Gastroesophageal sphincter (tissue), 4 donors: ENCODE measurements around the gene BCL2L11. TPM values are rescaled to one million over a fixed set of nuclear protein-coding genes. Genes with fewer than 3 reads are reported as not detected.

ENCODE experiments used
- ATAC-seq: fragments of 150-250 bp; one replicate; pipeline ENCODE4 v1.9.1; 2016; ENCODE audit warnings: mild to moderate bottlenecking, moderate library complexity
- H3K27ac ChIP-seq, 4 donors: fragments of 200-600 bp; sonication (generic) in 3 of 4; 1 replicate in 3 of 4; 2 replicates in 1 of 4; pipeline ENCODE4 v1.5.1; 2016 to 2019
- H3K27me3 ChIP-seq: fragments of 200-600 bp; sonication (generic); one replicate; pipeline ENCODE4 v1.5.1; 2019
- H3K36me3 ChIP-seq, 2 donors: fragments of 200-600 bp; sonication (generic); one replicate each; pipeline ENCODE4 v1.5.1; 2019; ENCODE audit warnings: control low read depth in 1 of 2
- H3K4me1 ChIP-seq, 3 donors: fragments of 200-600 bp; sonication (generic); 1 replicate in 2 of 3; 2 replicates in 1 of 3; pipeline ENCODE4 v1.5.1; 2016 to 2019; ENCODE audit warnings: control low read depth in 2 of 3
- H3K4me3 ChIP-seq, 2 donors: fragments of 200-600 bp; sonication (generic); one replicate each; pipeline ENCODE4 v1.5.1; 2019; ENCODE audit warnings: mild to moderate bottlenecking in 1 of 2, moderate library complexity in 1 of 2
- H3K9me3 ChIP-seq, 3 donors: fragments of 200-600 bp; sonication (generic); one replicate each; pipeline ENCODE4 v1.5.1; 2017 to 2019; ENCODE audit warnings: control low read depth in 2 of 3
- EP300 ChIP-seq: sonication (generic); formaldehyde crosslinking; IDR thresholded peaks from one replicate; pipeline ENCODE4 v1.6.1; 2017; ENCODE audit warnings: antibody characterized with exemption, mild to moderate bottlenecking
- POLR2A ChIP-seq, 2 donors: fragments of 450-650 bp; IDR thresholded peaks; one replicate each; pipeline ENCODE4 v1.6.1; 2017; ENCODE audit warnings: antibody characterized with exemption in 2 of 2, mild to moderate bottlenecking in 2 of 2, moderate library complexity in 1 of 2
- POLR2AphosphoS5 ChIP-seq: sonication (generic); formaldehyde crosslinking; IDR thresholded peaks from one replicate; pipeline ENCODE4 v1.6.1; 2017; ENCODE audit warnings: antibody characterized with exemption
- WGBS, 2 donors: methylation state at CpG; one replicate each; pipeline ENCODE4 v1.1.5; 2018; ENCODE audit warnings: low coverage in 1 of 2; 5-methylcytosine and 5-hydroxymethylcytosine counted together
- total RNA-seq, 4 donors: library from RNA; depleted of rRNA; stranded (reverse); fragments of >200 nt; gene quantifications; one replicate each; pipeline ENCODE4 v1.1.0, GENCODE V29; 2016
- TF ChIP-seq, protein P1 (sequence below), 4 experiments: fragments of 200-600 bp in 2 of 4; fragments of 450-650 bp in 2 of 4; sonication (generic) in 1 of 4; IDR thresholded peaks; one replicate each; pipeline ENCODE4 v1.5.1; 2017 to 2019; ENCODE audit warnings: antibody characterized with exemption in 4 of 4, mild to moderate bottlenecking in 2 of 4, moderate library complexity in 2 of 4

The BCL2L11 gene
- total RNA-seq, 4 donors from 2014 or later = 8.5 to 120 (median 41.7) TPM

DNA sequence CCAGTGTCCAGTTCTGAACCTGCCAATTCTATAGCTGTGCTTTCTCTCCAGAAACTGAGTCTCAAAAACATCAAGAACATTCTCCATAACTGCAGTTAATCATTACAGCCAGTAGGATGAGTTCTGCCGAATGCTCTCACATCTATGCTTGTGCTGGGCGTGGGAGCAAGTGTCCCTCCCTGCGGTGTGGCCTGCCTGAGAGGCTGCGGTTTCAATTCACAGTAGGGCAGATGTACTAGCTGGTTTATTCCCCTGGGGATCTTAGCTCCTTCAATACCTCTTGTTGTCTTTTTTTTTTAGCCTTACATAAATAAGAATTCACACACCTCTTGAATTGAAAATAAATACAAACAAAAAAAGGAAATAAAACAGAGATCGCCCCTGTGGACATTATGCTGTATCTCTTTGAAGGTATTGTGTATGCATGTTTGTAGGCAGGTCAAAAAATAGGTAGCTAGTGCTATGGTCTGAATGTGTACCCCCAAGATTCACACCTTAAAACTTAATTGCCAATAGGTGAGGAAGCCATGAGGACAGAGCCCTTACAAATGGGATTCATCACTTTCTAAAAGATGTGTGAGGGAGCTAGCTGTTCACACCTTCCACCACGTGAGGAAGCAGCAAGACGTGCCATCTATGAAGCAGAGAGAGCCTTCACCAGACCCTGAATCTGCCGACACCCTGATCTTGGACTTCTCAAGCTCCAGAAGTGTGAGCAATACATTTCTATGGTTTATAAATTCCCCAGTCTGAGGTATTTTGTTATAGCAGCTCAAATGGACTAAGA, 74.3 kb downstream of the BCL2L11 start:
- WGBS, 2 donors = 85% methylated on average over 5 to 7 of the region's 8 CpGs
- Histone ChIP-seq H3K27ac (no peak overlapping the region), H3K27me3 (no peaks in the 10 kb centered on the region), H3K9me3 (no peaks in the 10 kb centered on the region), H3K4me3 (no peak overlapping the region), H3K36me3 (no peaks in the 10 kb centered on the region), H3K4me1 (no peaks in the 10 kb centered on the region)
- no peak for ATAC-seq
- no peak for TF ChIP-seq POLR2AphosphoS5
- TF ChIP-seq POLR2A (IDR thresholded peaks at IDR 0.05) = no peak
- no peak for TF ChIP-seq EP300
- TF ChIP-seq, protein P1, sequence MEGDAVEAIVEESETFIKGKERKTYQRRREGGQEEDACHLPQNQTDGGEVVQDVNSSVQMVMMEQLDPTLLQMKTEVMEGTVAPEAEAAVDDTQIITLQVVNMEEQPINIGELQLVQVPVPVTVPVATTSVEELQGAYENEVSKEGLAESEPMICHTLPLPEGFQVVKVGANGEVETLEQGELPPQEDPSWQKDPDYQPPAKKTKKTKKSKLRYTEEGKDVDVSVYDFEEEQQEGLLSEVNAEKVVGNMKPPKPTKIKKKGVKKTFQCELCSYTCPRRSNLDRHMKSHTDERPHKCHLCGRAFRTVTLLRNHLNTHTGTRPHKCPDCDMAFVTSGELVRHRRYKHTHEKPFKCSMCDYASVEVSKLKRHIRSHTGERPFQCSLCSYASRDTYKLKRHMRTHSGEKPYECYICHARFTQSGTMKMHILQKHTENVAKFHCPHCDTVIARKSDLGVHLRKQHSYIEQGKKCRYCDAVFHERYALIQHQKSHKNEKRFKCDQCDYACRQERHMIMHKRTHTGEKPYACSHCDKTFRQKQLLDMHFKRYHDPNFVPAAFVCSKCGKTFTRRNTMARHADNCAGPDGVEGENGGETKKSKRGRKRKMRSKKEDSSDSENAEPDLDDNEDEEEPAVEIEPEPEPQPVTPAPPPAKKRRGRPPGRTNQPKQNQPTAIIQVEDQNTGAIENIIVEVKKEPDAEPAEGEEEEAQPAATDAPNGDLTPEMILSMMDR (IDR thresholded peaks at IDR 0.05) = no peak

DNA sequence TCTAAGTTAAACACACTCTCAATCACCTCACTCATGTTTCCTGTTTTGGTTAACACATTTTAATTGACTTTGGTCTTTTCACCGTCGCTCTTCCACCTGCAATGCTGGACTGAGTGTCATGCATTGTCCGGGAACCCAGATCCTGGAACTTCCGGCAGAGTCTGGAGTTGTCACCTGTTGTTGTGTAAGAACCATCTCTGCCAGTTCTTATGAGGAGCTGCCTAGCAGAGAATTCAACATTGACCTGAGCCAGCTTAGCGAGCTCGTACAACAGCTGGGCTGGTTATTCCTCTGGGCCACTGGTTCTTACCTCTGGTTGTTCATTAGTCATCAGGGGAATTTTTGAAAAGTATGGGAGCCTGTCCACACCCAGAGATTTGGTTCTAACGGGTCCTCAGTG, 75.7 kb downstream of the BCL2L11 start:
- no peak for TF ChIP-seq EP300
- no peak for TF ChIP-seq POLR2A (IDR thresholded peaks at IDR 0.05)
- no peak for TF ChIP-seq POLR2AphosphoS5
- Histone ChIP-seq H3K4me3 (no peak overlapping the region), H3K4me1 (no peaks in the 10 kb centered on the region), H3K27me3 (no peaks in the 10 kb centered on the region), H3K36me3 (no peaks in the 10 kb centered on the region), H3K27ac (no peak overlapping the region), H3K9me3 (no peaks in the 10 kb centered on the region)
- WGBS, 2 donors = 87 to 92% methylated on average over 3 to 7 of the region's 7 CpGs
- no peak for ATAC-seq

DNA sequence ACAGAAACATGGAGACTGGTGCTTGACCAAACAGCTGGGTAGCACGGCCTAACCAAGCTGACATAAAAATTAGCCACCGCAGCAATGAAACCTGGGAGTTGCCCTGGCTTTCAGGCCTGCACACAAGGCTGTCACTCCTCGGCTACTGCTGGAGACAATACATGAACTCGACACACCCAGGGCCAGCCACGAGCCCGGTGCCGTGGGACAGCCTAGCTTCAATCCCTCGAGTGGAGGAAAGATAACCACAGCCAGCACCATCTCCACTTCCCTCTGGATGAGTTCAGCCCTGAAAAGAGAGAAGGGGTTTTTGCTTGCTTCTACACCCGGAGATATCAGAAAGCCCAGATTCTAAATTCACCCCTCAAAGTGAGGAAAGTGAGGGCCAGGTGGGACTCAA, 78.0 kb downstream of the BCL2L11 start:
- 89% methylated on average over 7 of the region's 9 CpGs; no CpG with 5 or more reads in 1 of the 2 donors for WGBS, 2 donors
- no peak overlapping the region for H3K4me3 ChIP-seq
- ATAC-seq = no peak
- H3K27ac ChIP-seq = no peak overlapping the region
- no peak for TF ChIP-seq EP300
- no peak for TF ChIP-seq POLR2A (IDR thresholded peaks at IDR 0.05)
- TF ChIP-seq, protein P1 (IDR thresholded peaks at IDR 0.05) = no peak
- no peak for TF ChIP-seq POLR2AphosphoS5
- H3K9me3 ChIP-seq = no peaks in the 10 kb centered on the region
- no peaks in the 10 kb centered on the region for H3K27me3 ChIP-seq
- H3K4me1 ChIP-seq = no peaks in the 10 kb centered on the region
- no peaks in the 10 kb centered on the region for H3K36me3 ChIP-seq

DNA sequence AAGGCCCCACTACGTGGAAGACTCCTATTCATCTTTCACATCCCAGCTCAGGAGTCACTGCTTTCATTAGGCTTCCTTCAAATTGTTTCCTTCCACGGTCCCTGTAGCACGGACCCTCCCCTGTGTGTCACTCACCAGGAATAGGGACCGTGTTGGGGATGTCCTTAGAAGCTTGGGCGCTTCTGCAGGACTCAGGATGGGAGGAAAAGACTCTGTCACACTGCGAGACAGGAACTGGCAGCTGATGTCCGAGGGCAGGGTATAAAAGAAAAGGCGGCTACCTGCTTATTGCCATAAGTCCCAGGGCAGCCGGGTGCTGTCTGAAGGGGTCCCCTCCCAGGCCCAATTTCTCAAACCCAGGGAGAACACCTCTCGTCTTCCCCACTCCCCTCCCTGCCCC, 79.1 kb downstream of the BCL2L11 start:
- TF ChIP-seq EP300 (no peak), POLR2AphosphoS5 (no peak), POLR2A (IDR thresholded peaks at IDR 0.05) (no peak)
- TF ChIP-seq, protein P1 (IDR thresholded peaks at IDR 0.05) = no peak
- Histone ChIP-seq H3K9me3 (no peaks in the 10 kb centered on the region), H3K27me3 (no peaks in the 10 kb centered on the region), H3K36me3 (no peaks in the 10 kb centered on the region), H3K4me3 (no peak overlapping the region), H3K4me1 (no peaks in the 10 kb centered on the region), H3K27ac (no peak overlapping the region)
- WGBS, 2 donors = 90 to 93% methylated on average over 2 of the region's 10 CpGs
- no peak for ATAC-seq

DNA sequence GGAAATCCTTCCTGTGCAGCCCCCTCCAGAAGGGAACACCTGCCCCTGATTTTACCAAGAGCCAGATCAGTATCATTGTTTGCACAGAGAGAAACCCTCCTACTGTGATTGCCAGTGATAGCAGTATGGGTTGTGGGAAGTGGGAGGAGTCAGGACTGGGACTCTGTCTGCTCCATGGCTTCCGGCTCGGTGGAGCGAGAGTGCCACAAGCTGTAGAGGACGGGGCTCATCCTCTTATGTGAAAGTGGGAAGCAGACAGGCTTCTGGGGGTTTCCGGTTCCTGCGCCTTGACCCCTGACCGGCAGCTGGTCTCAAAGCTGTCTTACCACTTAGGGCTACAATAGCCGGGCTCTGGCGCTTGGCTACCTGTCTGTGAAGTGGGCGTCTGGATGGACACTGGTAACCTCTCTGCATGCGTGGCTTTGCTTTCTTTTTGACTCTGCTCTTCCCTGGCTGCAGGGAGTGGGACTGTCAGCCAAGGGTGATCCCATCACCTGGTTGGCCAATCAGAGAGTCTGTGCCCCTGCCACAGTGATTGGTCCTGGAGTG, 79.7 kb downstream of the BCL2L11 start:
- no peak for ATAC-seq
- Histone ChIP-seq H3K36me3 (no peaks in the 10 kb centered on the region), H3K27me3 (no peaks in the 10 kb centered on the region), H3K27ac (no peak overlapping the region), H3K9me3 (no peaks in the 10 kb centered on the region), H3K4me1 (no peaks in the 10 kb centered on the region), H3K4me3 (no peak overlapping the region)
- WGBS, 2 donors = 100% methylated on average over 1 of the region's 11 CpGs; no CpG with 5 or more reads in 1 of the 2 donors
- no peak for TF ChIP-seq POLR2A (IDR thresholded peaks at IDR 0.05)
- no peak for TF ChIP-seq POLR2AphosphoS5
- no peak for TF ChIP-seq EP300
- TF ChIP-seq, protein P1 (IDR thresholded peaks at IDR 0.05) = no peak
